SK-N-SH treated with all-trans-retinoic acid at 6 μM for 48 hours (cell line): Measurements from ENCODE around the gene ERG.

Experiments used
- ARNTL ChIP-seq: fragments of 450-650 bp; formaldehyde crosslinking; IDR thresholded peaks from 2 replicates; pipeline ENCODE4 v1.5.0; 2020; ENCODE audit warnings: low read depth, mild to moderate bottlenecking, moderate library complexity, borderline replicate concordance
- BACH2 ChIP-seq: fragments of 250-450 bp; sonication (Bioruptor Pico); IDR thresholded peaks from 2 replicates; pipeline ENCODE4 v1.9.0; 2021; ENCODE audit warnings: mild to moderate bottlenecking, borderline replicate concordance
- CSDC2 ChIP-seq: fragments of 250-450 bp; sonication (Bioruptor Pico); IDR thresholded peaks from 2 replicates; pipeline ENCODE4 v1.5.0; 2020; ENCODE audit warnings: mild to moderate bottlenecking, moderate library complexity
- GLIS3 ChIP-seq: fragments of 250-450 bp; sonication (Bioruptor Pico); IDR thresholded peaks from 2 replicates; pipeline ENCODE4 v1.5.0; 2020; ENCODE audit warnings: mild to moderate bottlenecking, moderate library complexity
- OSR1 ChIP-seq: fragments of 250-450 bp; sonication (Bioruptor Pico); IDR thresholded peaks from 2 replicates; pipeline ENCODE4 v1.8.0; 2022; ENCODE audit warnings: moderate library complexity, mild to moderate bottlenecking, inconsistent platforms
- RARB ChIP-seq: fragments of 250-450 bp; sonication (Bioruptor Pico); IDR thresholded peaks from 2 replicates; pipeline ENCODE4 v1.8.0; 2021; ENCODE audit warnings: mild to moderate bottlenecking, moderate library complexity
- TSHZ2 ChIP-seq: fragments of 250-450 bp; sonication (Bioruptor Pico); IDR thresholded peaks from 2 replicates; pipeline ENCODE4 v1.5.0; 2020; ENCODE audit warnings: mild to moderate bottlenecking, moderate library complexity
- ZFP3 ChIP-seq: fragments of 250-450 bp; sonication (Bioruptor Pico); IDR thresholded peaks from 2 replicates; pipeline ENCODE4 v1.5.0; 2020; ENCODE audit warnings: mild to moderate bottlenecking, moderate library complexity
- ZNF565 ChIP-seq: fragments of 450-650 bp; formaldehyde crosslinking; conservative IDR thresholded peaks from 2 replicates; pipeline ENCODE4 v1.5.0; 2020; ENCODE audit warnings: low read depth, mild to moderate bottlenecking, moderate library complexity
- ZNF8 ChIP-seq: fragments of 450-650 bp; formaldehyde crosslinking; IDR thresholded peaks from 2 replicates; pipeline ENCODE4 v1.5.0; 2020; ENCODE audit warnings: mild to moderate bottlenecking, moderate library complexity
- TF ChIP-seq, protein P1 (sequence below): fragments of 250-450 bp; sonication (Bioruptor Pico); IDR thresholded peaks from 2 replicates; pipeline ENCODE4 v1.5.1; 2020; ENCODE audit warnings: low read depth, mild to moderate bottlenecking, moderate library complexity
- TF ChIP-seq, protein P2 (sequence below): fragments of 250-450 bp; sonication (Bioruptor Pico); IDR thresholded peaks from 2 replicates; pipeline ENCODE4 v1.8.0; 2021; ENCODE audit warnings: low read depth, mild to moderate bottlenecking, moderate library complexity, borderline replicate concordance
- TF ChIP-seq, protein P3 (sequence below): fragments of 250-450 bp; sonication (Bioruptor Pico); IDR thresholded peaks from 2 replicates; pipeline ENCODE4 v1.5.1; 2021; ENCODE audit warnings: mild to moderate bottlenecking, moderate library complexity
- TF ChIP-seq, protein P4 (sequence below): fragments of 250-450 bp; sonication (Bioruptor Pico); IDR thresholded peaks from 2 replicates; pipeline ENCODE4 v1.8.0; 2020; ENCODE audit warnings: mild to moderate bottlenecking, moderate library complexity, borderline replicate concordance

- TF ChIP-seq ZFP3 (CRISPR knock-in tag) (no peak), CSDC2 (CRISPR knock-in tag) (no peak), ARNTL (no peak), OSR1 (CRISPR knock-in tag) (no peak), TSHZ2 (CRISPR knock-in tag) (no peak), RARB (CRISPR knock-in tag) (no peak), GLIS3 (no peak), ZNF8 (CRISPR knock-in tag) (no peak), ZNF565 (CRISPR knock-in tag) (no peak), BACH2 (CRISPR knock-in tag) (no peak)
- TF ChIP-seq, protein P1, sequence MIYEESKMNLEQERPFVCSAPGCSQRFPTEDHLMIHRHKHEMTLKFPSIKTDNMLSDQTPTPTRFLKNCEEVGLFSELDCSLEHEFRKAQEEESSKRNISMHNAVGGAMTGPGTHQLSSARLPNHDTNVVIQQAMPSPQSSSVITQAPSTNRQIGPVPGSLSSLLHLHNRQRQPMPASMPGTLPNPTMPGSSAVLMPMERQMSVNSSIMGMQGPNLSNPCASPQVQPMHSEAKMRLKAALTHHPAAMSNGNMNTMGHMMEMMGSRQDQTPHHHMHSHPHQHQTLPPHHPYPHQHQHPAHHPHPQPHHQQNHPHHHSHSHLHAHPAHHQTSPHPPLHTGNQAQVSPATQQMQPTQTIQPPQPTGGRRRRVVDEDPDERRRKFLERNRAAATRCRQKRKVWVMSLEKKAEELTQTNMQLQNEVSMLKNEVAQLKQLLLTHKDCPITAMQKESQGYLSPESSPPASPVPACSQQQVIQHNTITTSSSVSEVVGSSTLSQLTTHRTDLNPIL: no peak
- TF ChIP-seq, protein P2, sequence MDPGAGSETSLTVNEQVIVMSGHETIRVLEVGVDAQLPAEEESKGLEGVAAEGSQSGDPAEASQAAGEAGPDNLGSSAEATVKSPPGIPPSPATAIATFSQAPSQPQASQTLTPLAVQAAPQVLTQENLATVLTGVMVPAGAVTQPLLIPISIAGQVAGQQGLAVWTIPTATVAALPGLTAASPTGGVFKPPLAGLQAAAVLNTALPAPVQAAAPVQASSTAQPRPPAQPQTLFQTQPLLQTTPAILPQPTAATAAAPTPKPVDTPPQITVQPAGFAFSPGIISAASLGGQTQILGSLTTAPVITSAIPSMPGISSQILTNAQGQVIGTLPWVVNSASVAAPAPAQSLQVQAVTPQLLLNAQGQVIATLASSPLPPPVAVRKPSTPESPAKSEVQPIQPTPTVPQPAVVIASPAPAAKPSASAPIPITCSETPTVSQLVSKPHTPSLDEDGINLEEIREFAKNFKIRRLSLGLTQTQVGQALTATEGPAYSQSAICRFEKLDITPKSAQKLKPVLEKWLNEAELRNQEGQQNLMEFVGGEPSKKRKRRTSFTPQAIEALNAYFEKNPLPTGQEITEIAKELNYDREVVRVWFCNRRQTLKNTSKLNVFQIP: no peak
- TF ChIP-seq, protein P3, sequence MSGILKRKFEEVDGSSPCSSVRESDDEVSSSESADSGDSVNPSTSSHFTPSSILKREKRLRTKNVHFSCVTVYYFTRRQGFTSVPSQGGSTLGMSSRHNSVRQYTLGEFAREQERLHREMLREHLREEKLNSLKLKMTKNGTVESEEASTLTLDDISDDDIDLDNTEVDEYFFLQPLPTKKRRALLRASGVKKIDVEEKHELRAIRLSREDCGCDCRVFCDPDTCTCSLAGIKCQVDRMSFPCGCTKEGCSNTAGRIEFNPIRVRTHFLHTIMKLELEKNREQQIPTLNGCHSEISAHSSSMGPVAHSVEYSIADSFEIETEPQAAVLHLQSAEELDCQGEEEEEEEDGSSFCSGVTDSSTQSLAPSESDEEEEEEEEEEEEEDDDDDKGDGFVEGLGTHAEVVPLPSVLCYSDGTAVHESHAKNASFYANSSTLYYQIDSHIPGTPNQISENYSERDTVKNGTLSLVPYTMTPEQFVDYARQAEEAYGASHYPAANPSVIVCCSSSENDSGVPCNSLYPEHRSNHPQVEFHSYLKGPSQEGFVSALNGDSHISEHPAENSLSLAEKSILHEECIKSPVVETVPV (CRISPR knock-in tag): no peak
- TF ChIP-seq, protein P4, sequence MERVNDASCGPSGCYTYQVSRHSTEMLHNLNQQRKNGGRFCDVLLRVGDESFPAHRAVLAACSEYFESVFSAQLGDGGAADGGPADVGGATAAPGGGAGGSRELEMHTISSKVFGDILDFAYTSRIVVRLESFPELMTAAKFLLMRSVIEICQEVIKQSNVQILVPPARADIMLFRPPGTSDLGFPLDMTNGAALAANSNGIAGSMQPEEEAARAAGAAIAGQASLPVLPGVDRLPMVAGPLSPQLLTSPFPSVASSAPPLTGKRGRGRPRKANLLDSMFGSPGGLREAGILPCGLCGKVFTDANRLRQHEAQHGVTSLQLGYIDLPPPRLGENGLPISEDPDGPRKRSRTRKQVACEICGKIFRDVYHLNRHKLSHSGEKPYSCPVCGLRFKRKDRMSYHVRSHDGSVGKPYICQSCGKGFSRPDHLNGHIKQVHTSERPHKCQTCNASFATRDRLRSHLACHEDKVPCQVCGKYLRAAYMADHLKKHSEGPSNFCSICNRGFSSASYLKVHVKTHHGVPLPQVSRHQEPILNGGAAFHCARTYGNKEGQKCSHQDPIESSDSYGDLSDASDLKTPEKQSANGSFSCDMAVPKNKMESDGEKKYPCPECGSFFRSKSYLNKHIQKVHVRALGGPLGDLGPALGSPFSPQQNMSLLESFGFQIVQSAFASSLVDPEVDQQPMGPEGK (CRISPR knock-in tag): no peak
Observed at GRCh38 chr21:38486221-38486620, 12.1 kb downstream of the ERG start.
